ENCODE results near the gene LYPD5.
A peak's percentile ranks its signal among the peaks of the same experiment; 100 is the strongest.
"Not testable (repeated sequence)": the region's sequence is repeated elsewhere in the genome, so short reads cannot be mapped to it uniquely, and the experiment has no call there.

The LYPD5 gene

GRCh38 chr19:43766755-43767043 lies 35.5 kb downstream of the LYPD5 start:
- ChIA-PET POLR2A (interaction anchor here (1.6 to 5.1 kb wide), 3 partner anchors 8 to 13 kb away, joined by 3 to 38 read pairs (median 6); partner anchors contain the start of gene SMG9), CTCF (interaction anchor here (1.1 to 20.8 kb wide), 14 partner anchors 11 to 73 kb away, joined by 3 to 234 read pairs (median 4); partner anchors contain the start of genes KCNN4 and SMG9)
- DNase-seq (ENCODE audit: extremely low spot score) = no peak
- TF ChIP-seq CTCF (IDR thresholded peaks at IDR 0.05; ENCODE audit: control extremely low read depth, extremely low read depth, low read depth, missing control alignments) = no peak

- DNase-seq (ENCODE audit: extremely low spot score) = peak; percentile 72
- POLR2A ChIA-PET = interaction anchor here (0.6 to 5.1 kb wide), 3 partner anchors 12 to 169 kb away, joined by 3 to 38 read pairs (median 3); partner anchors contain the start of genes IRGQ and SMG9
- no peak for TF ChIP-seq CTCF (IDR thresholded peaks at IDR 0.05; ENCODE audit: control extremely low read depth, extremely low read depth, low read depth, missing control alignments)
- CTCF ChIA-PET = interaction anchor here (0.8 to 20.8 kb wide), 10 partner anchors 10 to 230 kb away, joined by 3 to 234 read pairs (median 6); partner anchors contain the start of genes KCNN4, PLAUR and SMG9
Measured at GRCh38 chr19:43765109-43765876, 37.0 kb downstream of the LYPD5 start.

GRCh38 chr19:43764684-43765083 lies 37.6 kb downstream of the LYPD5 start:
- ChIA-PET POLR2A (interaction anchor here (1.1 to 5.1 kb wide), 2 partner anchors 11 to 15 kb away, joined by 3 to 38 read pairs; partner anchors contain the start of gene SMG9), CTCF (interaction anchor here (0.8 to 20.8 kb wide), 8 partner anchors 9 to 96 kb away, joined by 3 to 234 read pairs (median 24); partner anchors contain the start of genes KCNN4, PLAUR and SMG9)
- not testable (repeated sequence) for DNase-seq (ENCODE audit: extremely low spot score)

GRCh38 chr19:43763473-43763939 lies 38.7 kb downstream of the LYPD5 start:
- DNase-seq (ENCODE audit: extremely low spot score) = no peak
- TF ChIP-seq CTCF (IDR thresholded peaks at IDR 0.05; ENCODE audit: control extremely low read depth, extremely low read depth, low read depth, missing control alignments) = no peak
- ChIA-PET POLR2A (interaction anchor here (0.5 to 5.1 kb wide), 2 partner anchors 10 to 89 kb away, joined by 4 to 38 read pairs; partner anchors contain the start of gene SMG9), CTCF (interaction anchor here (1.2 to 20.8 kb wide), 8 partner anchors 9 to 208 kb away, joined by 3 to 234 read pairs (median 4); partner anchors contain the start of genes KCNN4 and SMG9)

GRCh38 chr19:43762814-43763213 lies 39.4 kb downstream of the LYPD5 start:
- no peak for TF ChIP-seq CTCF (IDR thresholded peaks at IDR 0.05; ENCODE audit: control extremely low read depth, extremely low read depth, low read depth, missing control alignments)
- POLR2A ChIA-PET = interaction anchor here (5.1 kb wide), 1 partner anchor 9 kb away, joined by 38 read pairs; the partner anchor contains the start of gene SMG9
- CTCF ChIA-PET = interaction anchor here (1.2 to 20.8 kb wide), 9 partner anchors 8 to 208 kb away, joined by 3 to 234 read pairs (median 5); partner anchors contain the start of genes KCNN4 and SMG9
- no peak for DNase-seq (ENCODE audit: extremely low spot score)

- POLR2A ChIA-PET = no interaction called here
- TF ChIP-seq CTCF (IDR thresholded peaks at IDR 0.05; ENCODE audit: control extremely low read depth, extremely low read depth, low read depth, missing control alignments) = no peak
- no peak for DNase-seq (ENCODE audit: extremely low spot score)
- CTCF ChIA-PET = interaction anchor here (0.8 to 20.8 kb wide), 6 partner anchors 8 to 93 kb away, joined by 3 to 234 read pairs (median 4); partner anchors contain the start of gene KCNN4
Measured at GRCh38 chr19:43760941-43761340, 41.3 kb downstream of the LYPD5 start.

Data from GM10248 (cell line).